ENCODE data around the gene NR0B1.

DNA sequence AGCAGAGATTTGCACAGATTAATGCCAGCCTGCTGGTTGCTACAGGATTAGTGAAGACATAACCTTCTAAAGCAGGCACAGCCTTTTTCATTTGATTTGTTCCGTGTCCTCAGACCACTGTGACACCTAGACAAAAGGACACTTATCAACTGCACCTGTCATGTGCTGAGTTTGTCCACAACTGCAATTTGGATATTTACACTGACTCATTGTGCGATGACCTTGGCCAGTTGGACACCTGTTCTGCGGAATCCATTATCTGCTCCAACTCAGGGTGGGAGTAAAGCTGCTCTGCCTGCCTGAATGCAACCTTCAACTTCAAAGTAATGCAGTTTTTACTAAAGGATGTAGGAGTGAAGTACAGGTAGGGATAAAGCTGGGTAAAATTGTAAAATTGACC lies 4.1 kb upstream of the NR0B1 start:
- no peak for TF ChIP-seq GATA3 (IDR thresholded peaks at IDR 0.05; ENCODE audit: low read depth, low read length)
- TF ChIP-seq GATA2 (IDR thresholded peaks at IDR 0.05; ENCODE audit: low read depth, low read length), result no peak
